Measurements from ENCODE around the gene INSR. TPM values are rescaled to one million over a fixed set of nuclear protein-coding genes. Genes with fewer than 3 reads are reported as not detected.

INSR gene
- total and polyA plus RNA-seq, 10 of the 15 experiments (the other 5 are each of a cell fraction or from before 2014, with no cell fraction given) = 4.2 to 34.9 (median 13.6) TPM

GRCh38 chr19:7272856-7273578 is 21.2 kb downstream of the INSR start (continued):
- TF ChIP-seq ZBTB11 (CRISPR knock-in tag; IDR thresholded peaks at IDR 0.05) (no peak), CBX3 (IDR thresholded peaks at IDR 0.05; ENCODE audit: borderline replicate concordance, low read depth) (no peak), EP300 (IDR thresholded peaks at IDR 0.05; ENCODE audit: borderline replicate concordance in 1 of 2, control insufficient read depth in 1 of 2, low read depth in 2 of 2, low read length in 2 of 2) (peak in 1 of 2 experiments; percentile 75; a peak in 2 of 4 replicates), NR2C2 (IDR thresholded peaks at IDR 0.05; ENCODE audit: borderline replicate concordance, control insufficient read depth, insufficient read length, low read depth) (no peak), STAT1 (conservative IDR thresholded peaks at IDR 0.05) (no peak), CREM (IDR thresholded peaks at IDR 0.05; ENCODE audit: low read depth) (0 out of 2 replicates have a peak, but pooled peaks have one; percentile 19), CBFB (IDR thresholded peaks at IDR 0.05; ENCODE audit: low read depth) (peak; percentile 80), NFYB (IDR thresholded peaks at IDR 0.05; ENCODE audit: insufficient read depth, low read depth, low read length) (no peak), HDAC6 (IDR thresholded peaks at IDR 0.05; ENCODE audit: unreplicated experiment) (no peak), MYB (IDR thresholded peaks at IDR 0.05; ENCODE audit: borderline replicate concordance, low read depth, low read length) (no peak), TARDBP (IDR thresholded peaks at IDR 0.05; ENCODE audit: borderline replicate concordance) (no peak), BHLHE40 (IDR thresholded peaks at IDR 0.05; ENCODE audit: borderline replicate concordance in 1 of 2, low read depth in 2 of 2, low read length in 1 of 2) (peak; percentile 86 to 90), ZBED1 (IDR thresholded peaks at IDR 0.05; ENCODE audit: borderline replicate concordance) (peak; percentile 31; the same call in 1 of the 2 replicates), PKNOX1 (IDR thresholded peaks at IDR 0.05) (0 out of 2 replicates have a peak, but pooled peaks have one; percentile 7), NBN (IDR thresholded peaks at IDR 0.05) (peak; percentile 65; the same call in 1 of the 2 replicates), FOXM1 (IDR thresholded peaks at IDR 0.05; ENCODE audit: low read depth, low read length) (peak; percentile 58; the same call in 1 of the 2 replicates), ZSCAN29 (IDR thresholded peaks at IDR 0.05) (no peak), ATF2 (IDR thresholded peaks at IDR 0.05; ENCODE audit: low read length) (peak; percentile 77), EGR1 (IDR thresholded peaks at IDR 0.05; ENCODE audit: borderline replicate concordance in 1 of 2, low read depth in 2 of 2, low read length in 2 of 2) (peak in 1 of 2 experiments; percentile 62; a peak in 1 of 3 replicates), IRF5 (IDR thresholded peaks at IDR 0.05; ENCODE audit: borderline replicate concordance) (no peak), IKZF2 (IDR thresholded peaks at IDR 0.05) (peak in 1 of 2 experiments; percentile 67), MEF2B (IDR thresholded peaks at IDR 0.05; ENCODE audit: partially characterized antibody, poor library complexity, severe bottlenecking) (peak; percentile 77), SMC3 (IDR thresholded peaks at IDR 0.05; ENCODE audit: borderline replicate concordance, low read length) (no peak; the same call in 1 of the 2 replicates)

All from GM12878 (cell line).